GM19468 (cell line): Measurements from ENCODE around the gene MORN5.

ENCODE experiments used
- ATAC-seq: cut with Tn5 transposase; IDR thresholded peaks from one replicate; pipeline ENCODE4 v1.9.1; 2021; ENCODE audit warnings: mild to moderate bottlenecking, moderate library complexity, moderate number of reproducible peaks; ENCODE audit not compliant: unreplicated experiment; ENCODE audit errors: extremely low read depth

The MORN5 gene

DNA sequence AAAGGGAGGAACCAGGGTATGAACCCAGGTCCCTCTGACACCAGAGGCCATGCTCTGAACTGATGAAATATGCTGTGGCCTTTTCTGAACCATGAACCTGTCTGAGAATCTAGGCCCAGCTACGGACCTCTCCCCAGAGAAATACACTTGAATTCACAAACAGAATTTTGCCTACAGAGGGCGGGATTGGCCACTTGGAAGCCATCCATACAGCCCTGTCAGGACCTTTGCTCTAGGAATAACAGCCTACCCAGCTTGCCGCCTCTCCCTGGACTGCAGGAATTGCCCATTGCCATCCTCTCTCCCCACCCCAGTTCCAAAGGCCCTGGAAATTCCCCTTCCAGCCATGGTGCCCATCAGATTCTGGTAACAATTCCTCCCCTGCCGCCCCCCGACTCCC lies 26.6 kb downstream of the MORN5 start:
- no peak for ATAC-seq

DNA sequence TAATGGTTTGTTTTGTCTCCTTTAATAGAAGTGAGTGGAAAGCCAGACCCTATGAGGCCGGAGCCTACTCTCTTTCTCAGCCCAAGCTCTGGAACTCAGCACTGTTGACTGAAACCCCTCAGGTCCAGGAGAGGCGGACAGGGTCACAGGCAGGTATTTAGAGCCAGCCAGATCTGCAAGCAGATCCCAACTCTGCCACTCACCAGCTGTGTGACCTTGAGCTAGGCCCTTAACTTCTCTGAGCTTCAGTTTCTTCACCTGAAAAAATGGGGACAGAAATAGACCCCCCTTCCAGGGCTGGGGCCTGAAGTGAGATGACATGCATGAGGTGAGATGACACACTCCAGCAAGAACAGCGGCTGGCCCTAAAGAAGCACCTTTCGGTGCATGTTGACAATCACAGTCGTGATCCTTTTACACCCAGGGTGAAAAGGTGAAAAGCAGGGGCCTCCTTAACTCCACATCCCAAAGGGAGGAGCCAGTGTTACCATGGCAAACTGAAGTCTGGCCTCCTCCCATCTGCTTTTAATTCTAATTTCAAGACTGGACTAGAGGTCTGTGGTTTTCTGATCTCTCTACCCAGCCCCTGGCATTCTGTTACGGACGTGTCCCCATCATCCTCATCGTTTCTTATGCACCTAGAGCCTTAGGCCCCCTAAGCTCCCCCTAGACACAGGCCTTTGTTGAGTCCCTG lies 27.2 kb downstream of the MORN5 start:
- no peak for ATAC-seq

DNA sequence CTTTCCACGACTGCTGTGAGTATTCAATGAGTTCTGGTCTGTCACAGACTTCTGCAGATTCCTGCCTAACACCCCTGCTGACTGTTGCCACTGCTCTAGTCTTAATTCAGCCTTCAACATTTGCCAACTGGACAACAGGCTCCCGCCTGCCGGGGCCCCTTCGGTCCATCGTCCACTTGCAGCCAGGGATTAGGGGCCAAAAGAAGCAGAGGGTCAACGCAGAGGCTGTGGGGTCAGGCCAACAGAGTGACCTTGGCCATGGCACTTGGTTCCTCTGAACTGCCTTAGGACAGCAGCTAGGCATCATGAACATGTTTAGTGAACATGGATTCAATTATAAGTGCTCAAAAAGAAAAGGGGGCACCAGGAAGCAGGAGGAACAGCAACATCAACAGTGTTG lies 28.7 kb downstream of the MORN5 start:
- ATAC-seq: no peak

DNA sequence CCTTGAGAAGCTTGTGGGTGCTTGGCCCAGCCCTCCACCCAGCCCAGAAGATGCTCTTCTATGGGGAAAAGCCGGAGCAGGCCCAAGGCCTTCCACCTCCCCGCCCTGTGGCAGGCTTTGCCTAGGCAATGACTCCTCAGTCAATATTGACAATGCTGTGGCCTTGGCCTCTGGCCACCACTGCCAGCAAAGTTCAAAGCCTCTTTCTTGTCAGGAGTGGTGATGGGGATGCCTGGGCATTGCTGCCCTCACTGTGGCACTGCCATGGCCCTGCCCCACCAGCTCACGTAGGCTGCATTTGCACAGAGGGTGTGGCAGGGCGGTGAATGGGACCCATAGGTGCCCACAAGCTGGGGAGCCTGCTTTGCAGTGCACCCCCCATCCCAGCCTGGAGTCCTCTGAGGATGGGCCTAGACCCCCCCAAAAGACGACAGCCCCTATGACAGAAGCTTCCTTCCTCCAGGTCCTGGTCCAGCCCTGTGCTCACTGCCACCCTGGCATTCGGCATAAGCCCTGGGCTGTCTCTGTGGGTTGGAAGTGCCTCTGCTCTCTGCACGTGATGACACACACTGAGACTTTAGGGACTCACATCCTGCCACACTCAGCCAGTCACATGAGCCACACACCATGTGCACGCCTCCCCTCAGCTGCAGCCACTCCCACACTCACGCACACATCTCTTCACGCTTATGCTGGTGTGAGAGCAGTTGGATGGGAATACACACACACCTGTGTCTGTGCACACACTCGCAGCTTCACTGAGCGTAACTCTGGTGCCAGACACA lies 31.1 kb downstream of the MORN5 start:
- no peak for ATAC-seq

DNA sequence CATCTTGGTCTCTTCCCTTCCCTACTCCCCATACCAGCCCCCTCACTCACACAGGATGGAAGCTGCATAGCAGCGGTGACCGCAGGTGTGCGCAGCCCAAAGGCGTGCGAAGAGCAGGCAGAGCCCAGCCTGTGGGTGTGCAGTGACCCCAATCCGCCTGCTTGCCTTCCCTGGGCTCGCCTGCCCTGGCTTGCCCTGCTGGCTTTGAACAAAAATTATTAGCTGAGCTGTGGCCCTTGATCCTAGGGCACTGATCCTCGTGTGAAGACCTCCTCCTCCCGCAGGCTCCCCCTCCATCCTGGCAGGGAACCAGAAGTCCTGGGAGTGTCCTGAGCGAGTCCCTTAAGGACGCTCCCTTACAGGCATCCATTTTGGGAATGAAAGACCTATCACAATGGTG lies 31.9 kb downstream of the MORN5 start:
- no peak for ATAC-seq

GRCh38 chr9:122192261-122192875 lies 32.7 kb downstream of the MORN5 start:
- ATAC-seq: no peak

DNA sequence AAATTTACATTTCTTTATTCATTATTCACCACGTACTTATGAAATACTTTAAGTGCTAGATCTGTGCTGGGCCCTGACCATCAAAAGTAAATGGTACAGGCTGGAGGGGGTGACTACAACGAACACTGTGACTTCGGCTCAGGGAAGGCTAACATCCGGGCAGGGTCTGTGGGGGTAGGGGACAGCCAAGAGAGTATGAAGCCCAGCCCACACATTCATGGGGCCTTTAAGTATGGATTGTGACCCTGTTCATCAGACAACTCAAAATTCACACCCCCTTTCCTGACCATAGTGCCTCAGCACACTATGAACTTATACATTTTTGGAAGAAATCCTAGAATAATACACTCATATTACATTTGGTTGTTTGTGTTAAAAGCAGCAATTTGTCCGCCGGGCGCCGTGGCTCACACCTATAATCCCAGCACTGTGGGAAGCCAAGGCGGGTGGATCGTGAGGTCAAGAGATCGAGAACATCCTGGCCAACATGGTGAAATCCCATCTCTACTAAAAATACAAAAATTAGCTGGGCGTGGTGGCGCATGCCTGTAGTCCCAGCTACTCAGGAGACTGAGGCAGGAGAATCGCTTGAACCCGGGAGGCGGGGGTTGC lies 33.3 kb downstream of the MORN5 start:
- ATAC-seq: no peak

- no peak for ATAC-seq
Observed at GRCh38 chr9:122193651-122194050, 33.9 kb downstream of the MORN5 start.

DNA sequence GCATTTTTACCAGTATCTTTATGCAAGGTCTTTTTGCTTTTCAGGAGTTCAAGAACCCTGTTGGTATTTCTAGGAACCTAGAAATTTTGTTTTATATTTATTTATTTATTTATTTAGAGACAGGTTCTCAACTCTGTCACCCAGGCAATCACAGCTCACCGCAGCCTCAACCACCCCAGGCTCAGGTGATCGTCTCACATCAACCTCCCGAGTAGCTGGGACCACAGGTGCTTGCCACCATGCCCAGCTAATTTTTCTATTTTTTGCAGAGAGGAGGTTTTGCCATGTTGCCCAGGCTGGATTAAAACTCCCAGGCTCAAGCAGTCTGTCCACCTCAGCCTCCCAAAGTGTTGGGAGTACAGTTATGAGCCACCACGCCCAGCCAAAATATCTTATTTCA lies 36.2 kb downstream of the MORN5 start:
- no peak for ATAC-seq

- ATAC-seq: no peak
Observed at GRCh38 chr9:122197426-122197825, 37.7 kb downstream of the MORN5 start.

- ATAC-seq: no peak
Observed at GRCh38 chr9:122197882-122198281, 38.2 kb downstream of the MORN5 start.

DNA sequence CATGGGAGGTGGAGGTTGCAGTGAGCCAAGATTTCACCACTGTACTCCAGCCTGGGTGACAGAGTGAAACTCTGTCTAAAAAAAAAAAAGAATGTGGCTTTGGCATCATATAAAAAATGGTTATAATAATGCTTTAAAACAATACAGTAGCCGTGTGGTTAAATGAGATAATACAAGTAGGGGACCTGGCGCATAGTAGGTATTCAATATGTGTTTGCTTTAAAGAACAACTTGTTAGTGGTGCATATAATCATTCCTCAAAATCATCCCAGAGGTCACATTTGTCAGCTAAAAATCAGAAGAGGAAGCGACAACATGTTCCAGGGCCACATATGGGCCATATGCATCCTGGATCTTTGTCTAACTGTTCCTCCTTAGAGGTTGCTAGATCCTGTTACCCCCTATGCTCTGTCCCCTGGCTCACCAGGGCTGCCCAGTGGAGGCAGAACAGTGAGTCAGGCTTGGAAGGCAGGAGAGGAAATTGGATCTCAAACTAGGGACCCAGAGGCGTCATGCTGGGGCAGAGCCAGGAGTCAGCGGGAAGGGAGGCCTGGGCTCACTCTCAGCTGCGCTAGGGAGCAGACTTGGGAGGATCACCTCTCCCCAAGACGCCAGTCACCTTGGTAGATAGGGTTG lies 41.4 kb downstream of the MORN5 start:
- ATAC-seq: no peak

- ATAC-seq: no peak
Observed at GRCh38 chr9:122201641-122202040, 41.9 kb downstream of the MORN5 start.

DNA sequence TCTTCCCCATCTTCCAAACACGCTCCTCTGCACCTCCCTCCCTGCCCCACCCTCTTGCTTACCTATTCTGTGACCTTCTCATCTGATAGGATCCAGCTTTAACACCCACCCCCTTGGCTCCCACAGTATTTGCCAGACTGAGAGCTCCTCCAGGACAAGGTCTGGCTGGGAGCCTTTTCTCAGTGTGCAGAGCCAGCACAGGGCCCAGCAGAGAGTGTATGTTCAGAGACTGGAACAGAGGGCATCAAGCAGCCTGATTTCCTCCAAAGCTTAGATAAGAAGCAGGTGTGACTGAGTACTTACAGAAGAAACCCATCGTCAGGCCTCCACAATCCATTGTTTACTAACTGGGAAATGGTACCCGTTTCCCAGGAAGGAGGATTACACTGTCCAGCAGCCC lies 42.4 kb downstream of the MORN5 start:
- ATAC-seq: no peak

DNA sequence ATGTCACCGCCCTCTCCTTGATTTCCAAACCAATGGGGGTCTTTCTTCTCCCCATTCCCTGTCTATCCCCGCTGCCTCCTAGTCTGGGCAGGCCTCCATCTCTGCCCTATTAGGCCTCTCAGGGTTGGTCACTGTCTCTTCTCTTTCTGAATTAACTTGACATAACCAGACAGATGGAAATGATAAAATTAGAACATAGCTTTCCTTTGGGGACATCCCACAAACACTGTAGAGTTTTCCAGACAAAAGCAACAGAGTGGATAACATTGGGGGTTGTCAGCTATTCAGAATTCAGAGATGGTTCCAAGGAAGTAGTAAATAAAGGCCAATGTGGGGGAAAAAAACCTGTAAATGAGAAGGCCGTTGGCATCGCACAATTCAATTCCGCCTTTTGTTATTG lies 44.3 kb downstream of the MORN5 start:
- ATAC-seq: no peak

DNA sequence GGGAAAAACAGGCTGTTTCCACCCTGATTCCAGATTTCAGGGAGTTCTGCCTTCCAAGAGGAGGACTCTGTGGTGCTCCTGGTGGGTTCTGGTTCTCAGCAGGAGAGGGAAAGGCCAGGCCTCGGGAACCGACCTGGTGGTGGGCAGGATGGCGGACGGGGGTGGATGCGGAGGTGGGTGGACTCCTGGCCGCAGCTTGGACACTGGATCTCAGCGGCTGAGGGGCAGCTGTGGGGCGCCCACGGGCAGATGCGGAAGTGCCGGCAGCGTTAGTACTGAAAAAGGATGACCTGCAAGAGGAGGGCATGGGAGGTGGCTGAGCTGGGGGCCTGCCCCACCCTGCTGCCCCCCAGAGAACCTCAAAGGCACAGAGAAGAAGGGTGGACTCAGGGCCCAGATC lies 44.8 kb downstream of the MORN5 start:
- ATAC-seq: no peak

DNA sequence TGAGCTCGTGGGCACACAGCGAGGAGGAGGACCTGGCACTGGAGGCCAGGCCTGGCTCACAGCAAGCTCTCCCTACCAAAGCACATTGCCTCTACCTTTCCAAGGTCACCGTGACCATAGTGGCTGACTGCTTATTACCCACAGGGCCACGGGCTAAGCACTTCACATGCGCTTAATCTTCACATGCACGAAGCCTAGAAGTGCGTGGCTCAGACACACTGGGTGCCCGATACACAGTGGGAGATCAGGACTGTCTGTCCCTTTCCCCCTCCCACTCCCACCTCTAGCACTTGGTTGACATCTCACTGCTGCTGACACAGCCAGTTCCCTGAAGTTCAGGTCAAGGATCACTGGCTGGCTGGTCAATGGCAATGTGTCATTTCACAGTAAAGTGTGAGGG lies 45.5 kb downstream of the MORN5 start:
- no peak for ATAC-seq

DNA sequence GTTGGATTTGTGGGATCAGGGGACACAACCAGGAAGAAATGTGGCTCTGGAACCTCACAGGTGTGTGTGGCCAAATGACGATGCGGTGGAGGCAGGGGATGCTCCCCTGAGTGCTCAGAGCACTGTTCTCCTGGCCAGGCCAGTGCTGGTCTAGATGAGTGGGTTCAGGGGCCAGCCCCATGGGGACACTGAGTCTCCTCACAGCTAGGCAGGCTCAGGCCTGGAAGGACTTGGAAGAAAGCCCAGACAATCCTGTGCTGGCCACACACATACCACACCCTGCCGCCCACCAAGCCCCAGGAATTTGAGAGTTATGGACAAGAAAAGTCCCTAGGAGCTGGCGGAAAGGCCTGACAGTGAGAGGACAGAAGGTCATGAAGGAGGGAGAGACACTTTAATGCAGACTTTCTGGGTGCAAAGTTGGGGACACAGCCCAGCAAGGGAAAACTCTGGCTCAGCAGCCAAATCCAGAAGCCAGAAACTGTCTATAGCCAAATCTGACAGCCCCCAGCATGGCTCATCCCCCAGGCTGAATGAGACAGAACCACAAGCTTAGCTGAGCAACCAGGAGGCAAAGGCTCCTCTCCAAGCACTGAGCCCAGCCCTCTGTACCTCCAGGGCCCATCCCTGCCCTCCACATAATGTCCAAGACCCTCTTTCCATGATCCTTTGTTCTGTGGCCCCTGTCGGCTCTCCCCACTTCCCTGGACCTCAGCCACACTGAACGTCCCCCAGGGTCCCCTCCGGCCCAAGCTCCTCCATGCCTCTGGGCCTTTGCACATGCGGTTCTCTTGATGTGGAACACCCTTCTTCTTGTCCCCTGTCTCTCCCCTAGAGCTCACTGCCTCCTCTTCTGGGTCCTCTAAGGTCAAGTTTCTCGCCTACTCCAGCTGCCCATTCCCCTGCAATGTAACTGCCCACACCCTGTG lies 46.7 kb downstream of the MORN5 start:
- ATAC-seq: no peak

DNA sequence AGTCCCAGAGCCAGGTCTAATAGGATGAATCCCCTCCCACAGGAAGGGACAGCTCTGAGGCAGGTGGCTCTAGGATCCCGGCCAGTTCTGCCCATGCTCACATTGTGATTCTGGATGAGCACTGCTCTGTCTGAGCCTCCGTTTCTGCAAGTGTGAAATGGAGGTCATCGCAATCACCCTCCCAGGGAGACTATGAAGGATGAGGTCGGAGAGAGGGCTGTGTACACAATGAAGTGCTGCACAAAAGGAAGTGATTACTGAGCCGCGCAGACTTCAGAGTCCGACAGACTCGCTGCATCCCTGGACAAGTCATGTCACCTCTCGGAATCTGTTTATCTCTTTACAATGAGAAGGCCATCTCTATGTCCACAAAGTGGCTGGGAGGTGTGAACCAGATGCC lies 47.4 kb downstream of the MORN5 start:
- ATAC-seq: no peak

DNA sequence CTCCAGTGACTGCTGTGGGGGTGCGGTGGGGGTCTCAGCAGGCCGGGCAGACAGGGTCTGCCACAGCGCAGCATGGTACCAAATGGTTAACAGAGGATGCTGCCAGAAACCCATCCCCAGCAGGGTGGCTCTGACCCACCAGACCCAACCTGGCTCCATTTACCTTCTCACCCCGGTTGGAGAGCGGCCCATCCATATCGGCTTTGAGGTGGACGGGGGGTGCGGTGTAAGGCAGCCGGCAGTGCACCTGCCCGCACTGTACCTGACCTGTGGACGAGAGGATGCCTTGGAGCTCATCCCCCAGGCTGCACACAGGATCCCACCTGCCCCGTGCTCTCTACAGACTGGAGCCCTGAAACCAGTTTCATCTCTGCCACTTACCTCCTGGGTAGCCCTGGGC lies 49.7 kb downstream of the MORN5 start:
- no peak for ATAC-seq
